Osteoblast (primary cell): ENCODE data around the gene CHCHD3. TPM values are rescaled to one million over a fixed set of nuclear protein-coding genes. Genes with fewer than 3 reads are reported as not detected.

Experiments
- DNase-seq: peaks from one replicate; pipeline ENCODE4 v3.0.0; 2011; ENCODE audit warnings: low spot score, mixed read lengths; ENCODE audit not compliant: insufficient read length; ENCODE audit errors: missing footprints
- H2AFZ ChIP-seq: 2 replicates; pipeline ENCODE4 v1.6.0; 2011; ENCODE audit warnings: mild to moderate bottlenecking, low read length
- H3K27ac ChIP-seq: 2 replicates; pipeline ENCODE4 v1.5.1; 2011; ENCODE audit warnings: mild to moderate bottlenecking, low read depth, low read length, moderate library complexity
- H3K27me3 ChIP-seq: 2 replicates; pipeline ENCODE4 v1.6.0; 2012; ENCODE audit warnings: mild to moderate bottlenecking, control low read depth, inconsistent platforms, low read length, moderate library complexity; ENCODE audit not compliant: insufficient read depth
- H3K36me3 ChIP-seq: 2 replicates; pipeline ENCODE4 v1.5.1; 2011; ENCODE audit warnings: mild to moderate bottlenecking, low read length, control low read depth, moderate library complexity; ENCODE audit not compliant: insufficient read depth
- H3K4me1 ChIP-seq: 2 replicates; pipeline ENCODE4 v1.5.1; 2011; ENCODE audit warnings: mild to moderate bottlenecking, low read length, control low read depth, moderate library complexity; ENCODE audit not compliant: insufficient read depth
- H3K4me2 ChIP-seq: 2 replicates; pipeline ENCODE4 v1.6.0; 2011; ENCODE audit warnings: mild to moderate bottlenecking, low read length; ENCODE audit not compliant: insufficient read depth
- H3K4me3 ChIP-seq: fragments of 200-600 bp; sonication (generic); 3 replicates; pipeline ENCODE4 v1.5.1; 2012; ENCODE audit warnings: mild to moderate bottlenecking, low read length, inconsistent platforms; ENCODE audit not compliant: insufficient read depth
- H3K79me2 ChIP-seq: 2 replicates; pipeline ENCODE4 v1.6.0; 2012; ENCODE audit warnings: mild to moderate bottlenecking, low read length, control low read depth, inconsistent platforms; ENCODE audit not compliant: insufficient read depth
- H3K9me3 ChIP-seq: 2 replicates; pipeline ENCODE4 v1.5.1; 2011; ENCODE audit warnings: low read depth, low read length, control low read depth
- H4K20me1 ChIP-seq: 2 replicates; pipeline ENCODE4 v1.6.0; 2012; ENCODE audit warnings: mild to moderate bottlenecking, low read length, control low read depth; ENCODE audit not compliant: insufficient read depth
- total RNA-seq: library from RNA; depleted of rRNA; stranded (reverse); fragments of >200 nt; gene quantifications from 2 replicates; pipeline ENCODE4 v1.2.3, GENCODE V29; 2012
- TF ChIP-seq, protein P1 (sequence below): IDR thresholded peaks from 2 replicates; pipeline ENCODE4 v1.5.1; 2011; ENCODE audit warnings: mild to moderate bottlenecking, low read depth, low read length, moderate library complexity; ENCODE audit errors: extremely low read depth

CHCHD3 gene
- total RNA-seq, 1 donor, result 89.8 TPM

- DNase-seq, result no peak
- Histone ChIP-seq H3K27me3 (peaks cover 13% of the 10 kb centered on the region), H3K4me3 (no peak overlapping the region), H3K9me3 (no peaks in the 10 kb centered on the region), H2AFZ (no peak overlapping the region), H3K4me2 (no peak overlapping the region), H4K20me1 (no peaks in the 10 kb centered on the region), H3K79me2 (no peaks in the 10 kb centered on the region), H3K27ac (no peak overlapping the region), H3K36me3 (no peaks in the 10 kb centered on the region), H3K4me1 (no peaks in the 10 kb centered on the region)
- TF ChIP-seq, protein P1, sequence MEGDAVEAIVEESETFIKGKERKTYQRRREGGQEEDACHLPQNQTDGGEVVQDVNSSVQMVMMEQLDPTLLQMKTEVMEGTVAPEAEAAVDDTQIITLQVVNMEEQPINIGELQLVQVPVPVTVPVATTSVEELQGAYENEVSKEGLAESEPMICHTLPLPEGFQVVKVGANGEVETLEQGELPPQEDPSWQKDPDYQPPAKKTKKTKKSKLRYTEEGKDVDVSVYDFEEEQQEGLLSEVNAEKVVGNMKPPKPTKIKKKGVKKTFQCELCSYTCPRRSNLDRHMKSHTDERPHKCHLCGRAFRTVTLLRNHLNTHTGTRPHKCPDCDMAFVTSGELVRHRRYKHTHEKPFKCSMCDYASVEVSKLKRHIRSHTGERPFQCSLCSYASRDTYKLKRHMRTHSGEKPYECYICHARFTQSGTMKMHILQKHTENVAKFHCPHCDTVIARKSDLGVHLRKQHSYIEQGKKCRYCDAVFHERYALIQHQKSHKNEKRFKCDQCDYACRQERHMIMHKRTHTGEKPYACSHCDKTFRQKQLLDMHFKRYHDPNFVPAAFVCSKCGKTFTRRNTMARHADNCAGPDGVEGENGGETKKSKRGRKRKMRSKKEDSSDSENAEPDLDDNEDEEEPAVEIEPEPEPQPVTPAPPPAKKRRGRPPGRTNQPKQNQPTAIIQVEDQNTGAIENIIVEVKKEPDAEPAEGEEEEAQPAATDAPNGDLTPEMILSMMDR, result no peak
Observed at GRCh38 chr7:133099633-133100286, 17.9 kb upstream of the CHCHD3 start.

DNA sequence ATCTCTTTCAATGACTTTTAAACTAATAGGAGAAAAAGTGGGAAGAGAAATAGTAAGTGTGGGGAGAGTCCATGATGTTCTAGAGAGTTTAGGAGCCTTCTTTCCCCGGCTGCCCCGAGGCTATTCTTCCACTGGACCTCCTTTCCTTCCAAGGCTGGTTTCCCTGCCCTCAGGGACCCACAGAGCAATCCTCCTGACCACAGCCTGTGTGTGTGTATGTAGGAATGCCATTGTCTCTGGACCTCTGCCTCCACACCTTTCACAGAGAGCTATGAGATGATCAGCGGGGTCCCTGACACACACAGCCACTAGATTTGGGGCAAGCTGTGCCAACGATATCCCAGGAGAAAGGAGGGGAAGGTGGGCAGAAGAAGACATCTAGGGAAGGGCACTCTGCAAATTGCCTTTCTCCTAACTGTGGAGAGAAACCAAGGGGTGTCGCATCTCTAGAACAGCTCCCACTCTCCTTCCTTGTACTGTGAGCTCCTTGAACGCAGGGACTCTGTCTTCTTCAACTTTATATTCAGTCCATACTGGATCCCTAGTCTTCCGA lies 13.3 kb upstream of the CHCHD3 start:
- H3K4me1 ChIP-seq, result no peaks in the 10 kb centered on the region
- H4K20me1 ChIP-seq, result no peaks in the 10 kb centered on the region
- TF ChIP-seq, protein P1, result no peak
- H3K79me2 ChIP-seq, result no peaks in the 10 kb centered on the region
- no peak overlapping the region for H3K27ac ChIP-seq
- DNase-seq, result no peak
- no peak overlapping the region for H2AFZ ChIP-seq
- no peak overlapping the region for H3K4me3 ChIP-seq
- no peak overlapping the region for H3K4me2 ChIP-seq
- peaks cover 10% of the 10 kb centered on the region for H3K27me3 ChIP-seq
- H3K9me3 ChIP-seq, result no peaks in the 10 kb centered on the region
- H3K36me3 ChIP-seq, result no peaks in the 10 kb centered on the region

DNA sequence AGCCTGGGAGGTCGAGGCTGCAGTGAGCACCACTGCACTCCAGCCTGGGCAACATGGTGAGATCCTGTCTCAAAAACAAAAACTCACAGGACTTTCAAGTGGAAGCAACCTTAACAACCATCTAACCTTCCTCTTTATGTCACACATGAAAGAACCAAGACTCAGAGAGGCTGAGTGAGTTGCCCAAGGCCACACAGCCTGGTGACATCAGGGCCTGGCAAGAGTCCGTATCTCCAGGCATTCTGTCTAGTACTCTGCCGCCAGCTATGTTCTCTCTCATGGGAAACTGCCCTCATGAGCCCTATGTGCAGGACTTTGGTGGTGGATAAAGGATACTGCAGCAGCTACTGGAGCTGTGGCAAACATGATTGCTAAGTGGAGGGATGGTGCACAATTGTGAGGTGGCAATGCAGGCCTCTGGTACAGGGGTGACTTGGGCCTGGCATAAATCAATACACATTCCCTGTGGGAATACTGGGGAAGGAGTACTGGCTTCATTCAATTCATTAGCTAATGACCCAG lies 10.1 kb upstream of the CHCHD3 start:
- TF ChIP-seq, protein P1, result no peak
- Histone ChIP-seq H3K9me3 (no peaks in the 10 kb centered on the region), H3K36me3 (no peaks in the 10 kb centered on the region), H3K4me2 (no peak overlapping the region), H3K4me3 (no peak overlapping the region), H3K4me1 (no peaks in the 10 kb centered on the region), H4K20me1 (no peaks in the 10 kb centered on the region), H2AFZ (no peak overlapping the region), H3K27ac (no peak overlapping the region), H3K27me3 (peaks cover 6% of the 10 kb centered on the region), H3K79me2 (no peaks in the 10 kb centered on the region)
- DNase-seq, result no peak

DNA sequence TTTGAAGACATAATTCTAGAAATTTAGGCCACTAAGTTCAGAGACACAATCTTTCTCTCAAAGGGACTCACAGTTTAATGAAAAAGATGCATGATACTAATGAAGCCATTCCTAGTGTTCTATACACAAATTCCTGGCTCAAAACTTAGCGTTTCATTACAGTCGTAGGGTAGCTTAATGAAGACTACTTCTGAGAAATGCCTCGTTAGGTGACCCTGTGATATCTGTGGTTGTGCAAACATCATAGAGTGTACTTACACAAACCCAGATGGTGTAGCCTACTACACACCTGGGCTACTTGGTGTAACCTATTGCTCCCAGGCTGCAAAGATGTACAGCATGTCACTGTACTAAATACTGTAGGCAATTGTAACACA lies 488 bp upstream of the CHCHD3 start:
- peak overlapping the region; percentile 5 for H3K4me3 ChIP-seq
- TF ChIP-seq, protein P1, result no peak
- H2AFZ ChIP-seq, result peak overlapping the region; percentile 78
- no peaks in the 10 kb centered on the region for H3K36me3 ChIP-seq
- H3K79me2 ChIP-seq, result peaks cover 44% of the 10 kb centered on the region
- H3K27me3 ChIP-seq, result no peaks in the 10 kb centered on the region
- H3K4me2 ChIP-seq, result peak overlapping the region; percentile 62
- DNase-seq, result no peak
- no peaks in the 10 kb centered on the region for H3K9me3 ChIP-seq
- H3K27ac ChIP-seq, result no peak overlapping the region
- peaks cover 11% of the 10 kb centered on the region for H3K4me1 ChIP-seq
- peaks cover 12% of the 10 kb centered on the region for H4K20me1 ChIP-seq
